ENCODE measurements around the gene SMYD3. TPM values are rescaled to one million over a fixed set of nuclear protein-coding genes. Genes with fewer than 3 reads are reported as not detected.

Gene SMYD3
- total and polyA plus RNA-seq, 9 of the 15 experiments (the other 6 are each of a cell fraction or from before 2014, with no cell fraction given), result 128 to 440 (median 197) TPM

DNA sequence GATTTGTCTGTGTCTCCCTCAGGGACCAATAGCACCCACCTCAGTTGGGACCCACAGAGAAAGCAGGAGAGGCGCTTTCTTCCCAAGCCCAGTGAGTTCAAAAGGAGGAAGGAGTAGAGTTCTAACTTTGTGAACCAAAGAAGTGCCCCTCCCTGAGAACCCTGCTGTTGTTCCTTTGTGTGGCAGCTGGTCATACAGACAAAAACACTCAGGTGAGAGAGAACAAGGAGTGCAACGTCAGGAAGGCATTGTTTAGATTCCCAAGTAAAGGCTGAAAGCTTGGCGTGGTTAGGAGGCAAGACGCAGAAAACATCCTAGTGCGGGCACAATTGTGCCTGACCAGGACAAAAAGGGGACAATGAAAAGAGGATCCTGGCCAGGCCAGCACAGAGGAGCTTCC is 697.7 kb downstream of the SMYD3 start:
- Histone ChIP-seq H3K27me3 (ENCODE audit: control insufficient read depth in 2 of 2, insufficient read depth in 2 of 2, low read length in 2 of 2) (no peaks in the 10 kb centered on the region), H3K9me3 (replicated peaks; ENCODE audit: control insufficient read depth, insufficient read depth, low read depth, low read length) (no peaks in the 10 kb centered on the region), H3K4me1 (replicated peaks in 1 of 2; ENCODE audit: control insufficient read depth in 2 of 2, insufficient read depth in 2 of 2, low read length in 2 of 2) (peaks cover 0 to 8% of the 10 kb centered on the region in 2 experiments; a peak in 4 of 5 replicates), H3K4me3 (no peak overlapping the region), H3K9ac (ENCODE audit: insufficient read depth in 1 of 2, low read depth in 2 of 2, low read length in 2 of 2) (no peak overlapping the region), H3K27ac (ENCODE audit: extremely low read depth, low read depth, low read length) (no peak overlapping the region), H3K4me2 (ENCODE audit: insufficient read depth, low read length) (no peak overlapping the region), H3K9me1 (ENCODE audit: control insufficient read depth, insufficient read depth, low read length) (no peaks in the 10 kb centered on the region), H4K20me1 (replicated peaks; ENCODE audit: control insufficient read depth, insufficient read depth, low read length) (no peaks in the 10 kb centered on the region), H2AFZ (ENCODE audit: low read depth, low read length) (no peak overlapping the region), H3K36me3 (ENCODE audit: control insufficient read depth, insufficient read depth, low read length) (peaks cover 48% of the 10 kb centered on the region; the same call in 2 of the 3 replicates), H3K79me2 (ENCODE audit: control insufficient read depth, insufficient read depth, low read length) (peaks cover 4% of the 10 kb centered on the region; the same call in 2 of the 3 replicates)
- ATAC-seq, result no peak
- FAIRE-seq, result no peak
- intact Hi-C loops (cut with micrococcal nuclease), result no loop called here
- in situ Hi-C loops (cut with MboI), result no loop called here
- POLR2A ChIA-PET, result interaction anchor here (0.6 to 0.7 kb wide), 2 partner anchors 179 to 188 kb away, joined by 3 read pairs; no protein-coding TSS in a partner anchor
- BruUV-seq (replicated peaks), result no TSS peak
- no peak for DNase-seq (ENCODE audit: extremely low read depth in 1 of 4, low spot score in 3 of 4)
- WGBS (ENCODE audit: insufficient coverage, low coverage, missing lambda C conversion rate), result 76% methylated on average over 5 of the region's 5 CpGs
- CTCF ChIA-PET (ENCODE audit: low intra/inter-chr PET ratio), result no interaction called here
- TF ChIP-seq MAFG (tag; conservative IDR thresholded peaks at IDR 0.05) (no peak), ZNF239 (CRISPR knock-in tag; IDR thresholded peaks at IDR 0.05) (no peak), HMG20A (CRISPR knock-in tag; conservative IDR thresholded peaks at IDR 0.05) (no peak), KLF6 (CRISPR knock-in tag; IDR thresholded peaks at IDR 0.05; ENCODE audit: borderline replicate concordance) (no peak), GTF2E2 (tag; IDR thresholded peaks at IDR 0.05) (no peak), BCL6 (CRISPR knock-in tag; IDR thresholded peaks at IDR 0.05) (no peak), SMAD2 (IDR thresholded peaks at IDR 0.05; ENCODE audit: low read depth, low read length) (no peak), HINFP (tag; conservative IDR thresholded peaks at IDR 0.05; ENCODE audit: low read depth) (no peak), ZBTB11 (CRISPR knock-in tag; IDR thresholded peaks at IDR 0.05) (no peak), CC2D1A (IDR thresholded peaks at IDR 0.05) (no peak), MED1 (CRISPR knock-in tag; IDR thresholded peaks at IDR 0.05; ENCODE audit: borderline replicate concordance) (no peak), MAZ (CRISPR knock-in tag; conservative IDR thresholded peaks at IDR 0.05 in 1 of 2, IDR thresholded peaks at IDR 0.05 in 1 of 2) (no peak)
- TF ChIP-seq, protein P1, sequence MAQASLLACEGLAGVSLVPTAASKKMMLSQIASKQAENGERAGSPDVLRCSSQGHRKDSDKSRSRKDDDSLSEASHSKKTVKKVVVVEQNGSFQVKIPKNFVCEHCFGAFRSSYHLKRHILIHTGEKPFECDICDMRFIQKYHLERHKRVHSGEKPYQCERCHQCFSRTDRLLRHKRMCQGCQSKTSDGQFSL (CRISPR knock-in tag; IDR thresholded peaks at IDR 0.05), result no peak
- TF ChIP-seq, protein P1 (tag; IDR thresholded peaks at IDR 0.05), result no peak

All from K562 (cell line).